Measurements from ENCODE around the gene LOXHD1.

LOXHD1 gene

GRCh38 chr18:46625069-46625468, 32.0 kb downstream of the LOXHD1 start:
- no peak for DNase-seq

DNA sequence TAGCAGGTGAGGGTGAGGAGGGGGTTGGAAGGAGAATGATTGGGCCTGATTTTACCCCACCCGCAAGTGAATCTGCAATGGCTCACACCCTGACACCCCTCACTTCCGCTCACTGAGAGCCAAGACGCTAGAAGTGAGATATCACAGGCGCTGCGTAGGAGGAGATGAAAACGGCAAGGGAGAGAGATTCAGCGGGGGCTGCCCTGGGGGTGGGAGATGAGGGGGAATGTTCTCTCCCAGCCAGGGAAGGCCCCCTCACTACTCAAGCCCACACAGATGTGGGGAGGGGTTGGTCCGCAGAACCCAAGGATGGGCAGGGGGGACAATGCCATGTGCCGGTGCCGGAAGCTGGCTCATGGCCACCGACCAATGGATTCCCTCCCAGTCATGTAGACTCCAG, 32.9 kb downstream of the LOXHD1 start:
- DNase-seq = no peak

- no peak for DNase-seq
Observed at GRCh38 chr18:46623541-46623940, 33.5 kb downstream of the LOXHD1 start.

GRCh38 chr18:46622999-46623398, 34.0 kb downstream of the LOXHD1 start:
- DNase-seq = no peak

- no peak for DNase-seq
Observed at GRCh38 chr18:46622451-46622850, 34.6 kb downstream of the LOXHD1 start.

DNA sequence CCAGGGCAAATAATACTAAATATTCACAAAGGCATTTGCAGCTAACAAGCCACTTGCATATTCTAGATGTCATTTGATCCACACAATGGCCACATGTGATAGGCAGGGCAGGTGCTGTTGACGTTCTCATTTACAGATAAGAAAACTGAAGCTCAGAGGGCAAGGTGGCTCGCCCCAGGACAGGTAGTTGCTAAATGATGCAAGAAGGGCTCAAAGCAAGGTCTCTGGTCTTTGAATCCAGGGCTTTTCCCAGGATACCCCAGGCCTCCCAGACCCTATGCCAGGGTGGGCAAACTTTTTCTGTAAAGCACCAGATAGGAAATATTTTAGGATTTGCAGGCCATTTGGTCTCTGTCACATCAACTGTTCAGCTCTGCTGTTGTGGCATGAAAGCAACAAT, 35.1 kb downstream of the LOXHD1 start:
- no peak for DNase-seq

DNA sequence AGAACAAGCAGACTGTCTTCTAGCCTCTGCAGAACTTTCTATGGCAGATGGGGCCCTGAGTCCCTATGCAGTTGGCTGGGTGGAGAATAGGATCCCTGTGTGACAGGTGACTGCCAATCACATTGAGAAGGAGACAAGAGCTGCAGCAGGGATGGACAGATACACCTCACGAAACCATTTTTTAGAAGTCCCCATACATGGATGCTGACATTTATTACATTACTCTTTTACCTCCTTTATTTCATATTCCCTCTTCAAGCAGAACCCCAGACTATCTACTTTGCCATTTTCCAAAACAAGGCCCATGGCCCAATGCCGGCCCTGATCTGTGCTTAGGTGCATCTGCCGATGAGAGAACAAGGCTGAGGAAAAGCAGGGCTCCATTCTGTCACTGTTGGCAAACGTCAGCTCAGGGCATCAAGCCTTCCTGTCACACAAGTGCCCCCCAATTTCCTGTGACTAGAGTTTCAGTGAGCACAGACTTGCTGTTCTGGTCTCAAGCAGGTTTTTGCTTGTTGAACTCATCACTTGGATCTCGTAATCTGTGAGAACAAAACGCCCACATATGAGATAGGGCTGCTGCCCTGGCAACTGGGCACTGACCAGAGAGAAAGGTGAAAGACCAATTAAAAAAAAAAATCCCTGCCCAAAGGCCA, 35.8 kb downstream of the LOXHD1 start:
- no peak for DNase-seq

DNA sequence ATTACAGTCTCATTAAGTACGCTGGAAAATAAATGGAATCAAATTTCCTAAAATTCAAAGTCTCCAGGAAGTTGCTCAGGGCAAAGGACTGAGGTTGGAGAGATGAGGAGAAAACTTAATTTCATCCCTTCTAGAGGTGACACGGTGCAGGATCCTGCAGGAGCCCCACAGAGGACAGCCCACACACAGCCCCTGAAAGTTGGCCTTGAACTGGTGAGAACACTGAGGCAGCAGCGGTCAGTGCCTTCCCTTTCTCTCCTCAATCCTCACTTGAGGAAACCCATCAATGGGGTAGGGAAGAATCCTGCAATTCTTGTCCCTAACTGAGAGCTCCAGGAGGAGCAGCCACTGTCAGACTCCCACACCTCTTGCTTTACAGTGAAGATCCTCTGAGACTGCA, 37.5 kb downstream of the LOXHD1 start:
- DNase-seq = no peak

- DNase-seq = no peak
Observed at GRCh38 chr18:46615720-46616119, 41.3 kb downstream of the LOXHD1 start.

DNA sequence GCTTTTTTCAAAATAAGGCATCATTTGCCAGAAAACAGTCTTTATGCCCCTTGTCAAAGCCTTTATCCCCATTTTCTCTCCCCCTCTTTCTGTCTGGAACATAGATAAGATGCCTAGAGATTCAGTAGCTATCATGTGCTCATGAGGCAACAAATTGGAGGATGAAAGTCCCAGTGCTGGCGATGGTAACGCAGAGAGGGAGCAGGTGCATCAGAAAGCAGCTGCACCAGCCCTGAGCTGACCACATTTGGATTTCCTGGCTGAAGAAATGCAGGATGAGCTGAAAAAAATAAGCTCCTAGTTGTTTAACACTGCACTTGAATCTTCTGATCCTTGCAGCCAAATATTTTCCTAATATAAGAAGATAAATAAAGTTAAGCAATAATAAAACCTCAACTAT, 48.0 kb downstream of the LOXHD1 start:
- no peak for DNase-seq

DNA sequence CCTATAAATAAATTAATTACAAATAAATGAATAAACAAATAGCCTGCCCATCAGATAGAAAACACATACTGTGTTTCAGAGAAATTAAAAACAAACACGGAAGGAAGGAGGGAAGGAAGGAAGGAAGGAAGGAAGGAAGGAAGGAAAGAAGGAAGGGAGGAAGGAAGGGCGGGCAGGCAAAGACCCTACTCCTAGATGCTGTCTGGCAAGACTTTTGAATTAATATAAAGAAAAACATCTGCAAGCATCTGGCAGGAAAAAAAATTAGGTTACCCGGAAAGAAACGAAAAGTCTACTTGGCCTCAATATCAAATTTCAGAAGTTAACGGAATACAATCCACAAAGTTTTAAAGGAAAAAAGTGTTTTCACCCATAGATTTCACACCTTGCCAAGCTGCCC, 49.1 kb downstream of the LOXHD1 start:
- no peak for DNase-seq

- no peak for DNase-seq
Observed at GRCh38 chr18:46601141-46601805, 55.7 kb downstream of the LOXHD1 start.

DNA sequence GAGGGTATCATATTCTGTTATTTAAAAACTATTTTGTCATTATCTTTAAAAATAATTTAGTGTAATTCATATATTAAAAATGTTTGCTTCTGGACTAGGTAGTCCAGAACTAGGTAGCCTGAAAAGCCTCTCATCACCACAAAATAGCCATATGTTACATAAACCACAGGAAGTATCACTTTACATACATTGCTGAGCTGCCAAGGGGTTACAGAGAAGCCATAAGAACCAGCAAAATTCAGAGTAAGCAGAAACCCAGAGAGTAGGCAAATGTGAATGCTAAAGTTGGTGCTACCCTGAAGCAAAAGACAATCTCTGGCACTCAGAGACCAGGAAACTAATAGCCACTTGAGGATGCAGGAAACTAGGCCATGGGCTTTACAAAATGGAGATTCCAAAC, 60.9 kb downstream of the LOXHD1 start:
- no peak for DNase-seq

GRCh38 chr18:46591783-46592391, 65.1 kb downstream of the LOXHD1 start:
- no peak for DNase-seq

DNA sequence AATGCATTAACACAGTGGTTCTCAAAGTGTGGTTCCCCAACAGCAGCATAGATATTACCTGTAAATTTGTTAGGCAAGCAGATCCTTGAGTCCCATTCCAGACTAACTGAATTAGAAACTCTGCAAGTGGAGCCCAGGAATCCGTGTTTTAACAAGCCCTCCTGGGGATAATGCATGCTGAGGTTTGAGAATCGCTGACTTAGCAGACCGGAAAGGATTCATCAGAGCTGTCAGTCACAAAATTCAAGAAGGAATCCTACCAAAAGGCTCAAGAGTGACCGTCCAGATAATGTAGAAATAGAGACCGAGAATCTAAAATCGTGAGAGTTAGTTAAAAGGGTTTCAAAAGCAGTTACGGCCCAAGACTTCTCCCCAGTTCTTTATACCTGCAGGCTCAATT, 66.9 kb downstream of the LOXHD1 start:
- DNase-seq = no peak

DNA sequence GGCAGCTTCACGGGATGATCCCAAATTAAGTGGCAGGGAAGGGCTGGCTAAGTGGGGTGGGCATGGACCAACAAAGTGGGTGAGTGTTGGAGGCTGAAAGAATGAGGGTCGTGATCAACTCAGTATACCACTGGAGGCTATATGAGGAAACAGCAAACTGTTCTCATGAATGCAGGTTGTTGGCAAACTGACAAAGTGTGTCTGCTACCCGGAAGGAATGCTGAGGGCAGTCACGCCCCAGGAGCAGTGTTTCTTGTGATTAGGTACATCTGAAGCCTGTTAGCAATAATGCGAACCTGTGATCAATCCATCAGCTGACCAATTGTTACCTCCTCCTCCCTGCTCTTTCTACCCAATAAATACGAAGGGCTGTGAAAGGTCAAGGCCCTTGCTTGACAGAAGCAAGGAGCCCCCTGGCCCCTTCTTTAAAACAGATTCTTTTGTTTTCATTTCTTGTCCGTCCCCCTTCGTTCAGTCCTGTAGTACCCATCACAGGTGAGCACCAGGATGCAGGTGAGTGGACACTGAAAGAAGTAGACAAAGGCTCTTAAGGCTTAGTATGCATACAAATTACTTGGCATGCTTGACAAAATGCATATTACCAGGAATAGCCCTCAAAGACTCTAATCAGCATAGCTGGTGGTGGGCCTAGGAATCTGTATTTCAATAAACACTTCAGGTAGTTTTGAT, 67.9 kb downstream of the LOXHD1 start:
- DNase-seq = no peak

DNA sequence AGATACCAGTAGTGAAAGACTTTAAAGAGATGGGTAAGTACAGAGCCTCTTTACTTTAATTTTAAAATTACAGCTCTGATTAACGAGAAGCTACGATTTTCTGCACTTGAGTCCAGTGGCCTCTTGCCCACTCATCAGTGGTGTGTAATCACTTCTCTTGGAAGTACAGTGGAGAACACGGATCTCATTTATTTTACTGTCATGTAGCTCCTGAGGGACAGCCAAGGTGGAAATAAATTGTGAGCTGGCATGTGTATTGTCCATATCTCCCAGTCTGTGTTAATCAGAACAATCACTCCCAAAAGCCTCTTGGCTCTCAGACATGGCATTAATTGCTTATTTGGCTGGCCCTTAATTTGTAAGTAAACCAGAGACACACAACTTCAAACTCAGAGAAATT, 69.4 kb downstream of the LOXHD1 start:
- no peak for DNase-seq

- no peak for DNase-seq
Observed at GRCh38 chr18:46583711-46584110, 73.3 kb downstream of the LOXHD1 start.

GRCh38 chr18:46581648-46582047, 75.4 kb downstream of the LOXHD1 start:
- no peak for DNase-seq

- DNase-seq = no peak
Observed at GRCh38 chr18:46578987-46579386, 78.0 kb downstream of the LOXHD1 start.

- DNase-seq = no peak
Observed at GRCh38 chr18:46577546-46577945, 79.5 kb downstream of the LOXHD1 start.

- DNase-seq = no peak
Observed at GRCh38 chr18:46575851-46576250, 81.2 kb downstream of the LOXHD1 start.

- DNase-seq = no peak
Observed at GRCh38 chr18:46574743-46575115, 82.3 kb downstream of the LOXHD1 start.

All from central memory CD4-positive, alpha-beta T cell (primary cell).